Measurements from ENCODE around the gene KRCC1.
A peak's percentile ranks its signal among the peaks of the same experiment; 100 is the strongest.
"Not testable (repeated sequence)": the region's sequence is repeated elsewhere in the genome, so short reads cannot be mapped to it uniquely, and the experiment has no call there.

Gene KRCC1

GRCh38 chr2:88042476-88042875 lies 13.1 kb downstream of the KRCC1 start:
- DNase-seq (ENCODE audit: low read depth in 3 of 3): no peak

- DNase-seq (ENCODE audit: low read depth in 3 of 3): no peak
Observed at GRCh38 chr2:88038263-88039105, 17.1 kb downstream of the KRCC1 start.

GRCh38 chr2:88036606-88037005 lies 19.0 kb downstream of the KRCC1 start:
- DNase-seq (ENCODE audit: low read depth in 3 of 3): no peak

- no peak for DNase-seq (ENCODE audit: low read depth in 3 of 3)
Observed at GRCh38 chr2:88036182-88036581, 19.4 kb downstream of the KRCC1 start.

GRCh38 chr2:88032070-88032702 lies 23.4 kb downstream of the KRCC1 start:
- no peak for DNase-seq (ENCODE audit: low read depth in 3 of 3)

GRCh38 chr2:88028931-88029330 lies 26.7 kb downstream of the KRCC1 start:
- DNase-seq (ENCODE audit: low read depth in 3 of 3): no peak

GRCh38 chr2:88027697-88028389 lies 27.7 kb downstream of the KRCC1 start:
- DNase-seq (ENCODE audit: low read depth in 3 of 3): no peak

- DNase-seq (ENCODE audit: low read depth in 3 of 3): no peak
Observed at GRCh38 chr2:88024509-88024908, 31.1 kb downstream of the KRCC1 start.

GRCh38 chr2:88022669-88022921 lies 33.0 kb downstream of the KRCC1 start:
- DNase-seq (ENCODE audit: low read depth in 3 of 3): no peak

GRCh38 chr2:88019985-88020384 lies 35.6 kb downstream of the KRCC1 start:
- DNase-seq (ENCODE audit: low read depth in 3 of 3): no peak

GRCh38 chr2:88018909-88019308 lies 36.7 kb downstream of the KRCC1 start:
- DNase-seq (ENCODE audit: low read depth in 3 of 3): no peak

- DNase-seq (ENCODE audit: low read depth in 3 of 3): not testable (repeated sequence)
Observed at GRCh38 chr2:88018077-88018805, 37.3 kb downstream of the KRCC1 start.

- not testable (repeated sequence) for DNase-seq (ENCODE audit: low read depth in 3 of 3)
Observed at GRCh38 chr2:88017780-88018038, 37.9 kb downstream of the KRCC1 start.

GRCh38 chr2:88016960-88017779 lies 38.4 kb downstream of the KRCC1 start:
- DNase-seq (ENCODE audit: low read depth in 3 of 3): no peak

- peak; percentile 56 to 72 (median 58) for DNase-seq (ENCODE audit: low read depth in 3 of 3)
Observed at GRCh38 chr2:88016086-88016959, 39.3 kb downstream of the KRCC1 start, which contains the start of gene RNU2-63P. Gene RNU2-63P (minus strand): TSS chr2:88016547.

GRCh38 chr2:88011011-88011410 lies 44.6 kb downstream of the KRCC1 start:
- DNase-seq (ENCODE audit: low read depth in 3 of 3): no peak

- DNase-seq (ENCODE audit: low read depth in 3 of 3): no peak
Observed at GRCh38 chr2:88010136-88010535, 45.4 kb downstream of the KRCC1 start.

- no peak for DNase-seq (ENCODE audit: low read depth in 3 of 3)
Observed at GRCh38 chr2:88006912-88007439, 48.6 kb downstream of the KRCC1 start.

GRCh38 chr2:88005776-88006175 lies 49.8 kb downstream of the KRCC1 start:
- no peak for DNase-seq (ENCODE audit: low read depth in 3 of 3)

GRCh38 chr2:88003074-88003755 lies 52.4 kb downstream of the KRCC1 start:
- DNase-seq (ENCODE audit: low read depth in 3 of 3): no peak

All from stimulated activated CD4-positive, alpha-beta T cell treated with anti-CD3 and anti-CD28 coated beads, TNF-alpha, amount 100 ng/mL, for 48 hours (primary cell).